Effector memory CD4-positive, alpha-beta T cell (primary cell): ENCODE results near the gene ZFHX3.
A peak's percentile ranks its signal among the peaks of the same experiment; 100 is the strongest.

Experiments
- DNase-seq, 3 donors: peaks; one replicate each; pipeline ENCODE4 v3.0.0-alpha.2; 2020
- H3K27ac ChIP-seq: 2 replicates; pipeline ENCODE4 v1.7.0; 2013; ENCODE audit warnings: mild to moderate bottlenecking, low read length, moderate library complexity; ENCODE audit not compliant: insufficient read depth, poor library complexity, severe bottlenecking
- H3K27me3 ChIP-seq: replicated peaks from 2 replicates; pipeline ENCODE4 v1.7.0; 2013; ENCODE audit warnings: mild to moderate bottlenecking, low read length; ENCODE audit not compliant: insufficient read depth, control insufficient read depth, poor library complexity, severe bottlenecking
- H3K36me3 ChIP-seq: 2 replicates; pipeline ENCODE4 v1.7.0; 2013; ENCODE audit warnings: mild to moderate bottlenecking, low read length, moderate library complexity; ENCODE audit not compliant: control insufficient read depth, insufficient read depth
- H3K4me1 ChIP-seq: 2 replicates; pipeline ENCODE4 v1.7.0; 2013; ENCODE audit warnings: low read length, mild to moderate bottlenecking; ENCODE audit not compliant: control insufficient read depth, insufficient read depth, poor library complexity, severe bottlenecking
- H3K4me3 ChIP-seq: 2 replicates; pipeline ENCODE4 v1.7.0; 2013; ENCODE audit warnings: low read length, low read depth, mild to moderate bottlenecking; ENCODE audit not compliant: insufficient read depth, poor library complexity, severe bottlenecking
- H3K9me3 ChIP-seq: 2 replicates; pipeline ENCODE4 v1.7.0; 2013; ENCODE audit warnings: mild to moderate bottlenecking, low read length, moderate library complexity; ENCODE audit not compliant: control insufficient read depth

ZFHX3 gene

GRCh38 chr16:72793017-72793416 lies 254.9 kb downstream of the ZFHX3 start:
- DNase-seq, result no peak
- H3K27me3 ChIP-seq, result no peaks in the 10 kb centered on the region
- H3K4me1 ChIP-seq, result no peaks in the 10 kb centered on the region
- no peak overlapping the region for H3K4me3 ChIP-seq
- H3K27ac ChIP-seq, result no peak overlapping the region
- H3K36me3 ChIP-seq, result no peaks in the 10 kb centered on the region
- no peaks in the 10 kb centered on the region for H3K9me3 ChIP-seq

GRCh38 chr16:72791786-72792185 lies 256.1 kb downstream of the ZFHX3 start:
- no peak for DNase-seq
- no peaks in the 10 kb centered on the region for H3K36me3 ChIP-seq
- peaks cover 2% of the 10 kb centered on the region for H3K27me3 ChIP-seq
- no peak overlapping the region for H3K4me3 ChIP-seq
- no peaks in the 10 kb centered on the region for H3K9me3 ChIP-seq
- no peak overlapping the region for H3K27ac ChIP-seq
- peaks cover 4% of the 10 kb centered on the region for H3K4me1 ChIP-seq

- DNase-seq, result no peak
- no peaks in the 10 kb centered on the region for H3K9me3 ChIP-seq
- H3K4me3 ChIP-seq, result no peak overlapping the region
- H3K36me3 ChIP-seq, result no peaks in the 10 kb centered on the region
- no peak overlapping the region for H3K27ac ChIP-seq
- H3K27me3 ChIP-seq, result peaks cover 2% of the 10 kb centered on the region
- peaks cover 4% of the 10 kb centered on the region for H3K4me1 ChIP-seq
Measured at GRCh38 chr16:72789921-72790320, 258.0 kb downstream of the ZFHX3 start.

GRCh38 chr16:72789465-72789864 lies 258.5 kb downstream of the ZFHX3 start:
- no peak for DNase-seq
- Histone ChIP-seq H3K4me3 (no peak overlapping the region), H3K9me3 (no peaks in the 10 kb centered on the region), H3K27me3 (peaks cover 2% of the 10 kb centered on the region), H3K36me3 (no peaks in the 10 kb centered on the region), H3K4me1 (peaks cover 4% of the 10 kb centered on the region), H3K27ac (no peak overlapping the region)

- H3K9me3 ChIP-seq, result no peaks in the 10 kb centered on the region
- peaks cover 4% of the 10 kb centered on the region for H3K4me1 ChIP-seq
- no peak overlapping the region for H3K27ac ChIP-seq
- H3K36me3 ChIP-seq, result no peaks in the 10 kb centered on the region
- H3K27me3 ChIP-seq, result peaks cover 6% of the 10 kb centered on the region
- H3K4me3 ChIP-seq, result peak overlapping the region; percentile 45
- DNase-seq, result no peak
Measured at GRCh38 chr16:72788269-72788809, 259.6 kb downstream of the ZFHX3 start.

- Histone ChIP-seq H3K9me3 (no peaks in the 10 kb centered on the region), H3K27ac (no peak overlapping the region), H3K36me3 (no peaks in the 10 kb centered on the region), H3K27me3 (peaks cover 6% of the 10 kb centered on the region), H3K4me3 (peak overlapping the region; percentile 46), H3K4me1 (peaks cover 4% of the 10 kb centered on the region)
- DNase-seq, result peak; percentile 9 to 25 (median 14)
Measured at GRCh38 chr16:72787514-72788268, 260.2 kb downstream of the ZFHX3 start.

GRCh38 chr16:72787130-72787513 lies 260.8 kb downstream of the ZFHX3 start:
- DNase-seq, result no peak
- Histone ChIP-seq H3K36me3 (no peaks in the 10 kb centered on the region), H3K27ac (no peak overlapping the region), H3K4me3 (peak overlapping the region; percentile 46), H3K27me3 (peaks cover 6% of the 10 kb centered on the region), H3K9me3 (no peaks in the 10 kb centered on the region), H3K4me1 (peaks cover 4% of the 10 kb centered on the region)

GRCh38 chr16:72786606-72787005 lies 261.3 kb downstream of the ZFHX3 start:
- DNase-seq, result no peak
- Histone ChIP-seq H3K4me1 (peaks cover 4% of the 10 kb centered on the region), H3K9me3 (no peaks in the 10 kb centered on the region), H3K27me3 (peaks cover 6% of the 10 kb centered on the region), H3K36me3 (no peaks in the 10 kb centered on the region), H3K4me3 (no peak overlapping the region), H3K27ac (no peak overlapping the region)

- no peaks in the 10 kb centered on the region for H3K36me3 ChIP-seq
- H3K27ac ChIP-seq, result no peak overlapping the region
- H3K4me1 ChIP-seq, result peaks cover 4% of the 10 kb centered on the region
- no peaks in the 10 kb centered on the region for H3K9me3 ChIP-seq
- no peak for DNase-seq
- H3K27me3 ChIP-seq, result peaks cover 6% of the 10 kb centered on the region
- H3K4me3 ChIP-seq, result no peak overlapping the region
Measured at GRCh38 chr16:72785886-72786285, 262.0 kb downstream of the ZFHX3 start.

- Histone ChIP-seq H3K9me3 (no peaks in the 10 kb centered on the region), H3K27me3 (peaks cover 6% of the 10 kb centered on the region), H3K4me3 (no peak overlapping the region), H3K36me3 (no peaks in the 10 kb centered on the region), H3K4me1 (peaks cover 4% of the 10 kb centered on the region), H3K27ac (no peak overlapping the region)
- no peak for DNase-seq
Measured at GRCh38 chr16:72785171-72785570, 262.8 kb downstream of the ZFHX3 start.
